GM21717 (cell line): ENCODE data around the gene SON.
"Not testable (repeated sequence)": the region's sequence is repeated elsewhere in the genome, so short reads cannot be mapped to it uniquely, and the experiment has no call there.

ENCODE experiments used
- ATAC-seq: cut with Tn5 transposase; IDR thresholded peaks from one replicate; pipeline ENCODE4 v1.9.1; 2021; ENCODE audit warnings: mild to moderate bottlenecking, moderate library complexity; ENCODE audit not compliant: unreplicated experiment

Gene SON, protein sequence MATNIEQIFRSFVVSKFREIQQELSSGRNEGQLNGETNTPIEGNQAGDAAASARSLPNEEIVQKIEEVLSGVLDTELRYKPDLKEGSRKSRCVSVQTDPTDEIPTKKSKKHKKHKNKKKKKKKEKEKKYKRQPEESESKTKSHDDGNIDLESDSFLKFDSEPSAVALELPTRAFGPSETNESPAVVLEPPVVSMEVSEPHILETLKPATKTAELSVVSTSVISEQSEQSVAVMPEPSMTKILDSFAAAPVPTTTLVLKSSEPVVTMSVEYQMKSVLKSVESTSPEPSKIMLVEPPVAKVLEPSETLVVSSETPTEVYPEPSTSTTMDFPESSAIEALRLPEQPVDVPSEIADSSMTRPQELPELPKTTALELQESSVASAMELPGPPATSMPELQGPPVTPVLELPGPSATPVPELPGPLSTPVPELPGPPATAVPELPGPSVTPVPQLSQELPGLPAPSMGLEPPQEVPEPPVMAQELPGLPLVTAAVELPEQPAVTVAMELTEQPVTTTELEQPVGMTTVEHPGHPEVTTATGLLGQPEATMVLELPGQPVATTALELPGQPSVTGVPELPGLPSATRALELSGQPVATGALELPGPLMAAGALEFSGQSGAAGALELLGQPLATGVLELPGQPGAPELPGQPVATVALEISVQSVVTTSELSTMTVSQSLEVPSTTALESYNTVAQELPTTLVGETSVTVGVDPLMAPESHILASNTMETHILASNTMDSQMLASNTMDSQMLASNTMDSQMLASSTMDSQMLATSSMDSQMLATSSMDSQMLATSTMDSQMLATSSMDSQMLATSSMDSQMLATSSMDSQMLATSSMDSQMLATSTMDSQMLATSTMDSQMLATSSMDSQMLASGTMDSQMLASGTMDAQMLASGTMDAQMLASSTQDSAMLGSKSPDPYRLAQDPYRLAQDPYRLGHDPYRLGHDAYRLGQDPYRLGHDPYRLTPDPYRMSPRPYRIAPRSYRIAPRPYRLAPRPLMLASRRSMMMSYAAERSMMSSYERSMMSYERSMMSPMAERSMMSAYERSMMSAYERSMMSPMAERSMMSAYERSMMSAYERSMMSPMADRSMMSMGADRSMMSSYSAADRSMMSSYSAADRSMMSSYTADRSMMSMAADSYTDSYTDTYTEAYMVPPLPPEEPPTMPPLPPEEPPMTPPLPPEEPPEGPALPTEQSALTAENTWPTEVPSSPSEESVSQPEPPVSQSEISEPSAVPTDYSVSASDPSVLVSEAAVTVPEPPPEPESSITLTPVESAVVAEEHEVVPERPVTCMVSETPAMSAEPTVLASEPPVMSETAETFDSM (N-terminal part only)

DNA sequence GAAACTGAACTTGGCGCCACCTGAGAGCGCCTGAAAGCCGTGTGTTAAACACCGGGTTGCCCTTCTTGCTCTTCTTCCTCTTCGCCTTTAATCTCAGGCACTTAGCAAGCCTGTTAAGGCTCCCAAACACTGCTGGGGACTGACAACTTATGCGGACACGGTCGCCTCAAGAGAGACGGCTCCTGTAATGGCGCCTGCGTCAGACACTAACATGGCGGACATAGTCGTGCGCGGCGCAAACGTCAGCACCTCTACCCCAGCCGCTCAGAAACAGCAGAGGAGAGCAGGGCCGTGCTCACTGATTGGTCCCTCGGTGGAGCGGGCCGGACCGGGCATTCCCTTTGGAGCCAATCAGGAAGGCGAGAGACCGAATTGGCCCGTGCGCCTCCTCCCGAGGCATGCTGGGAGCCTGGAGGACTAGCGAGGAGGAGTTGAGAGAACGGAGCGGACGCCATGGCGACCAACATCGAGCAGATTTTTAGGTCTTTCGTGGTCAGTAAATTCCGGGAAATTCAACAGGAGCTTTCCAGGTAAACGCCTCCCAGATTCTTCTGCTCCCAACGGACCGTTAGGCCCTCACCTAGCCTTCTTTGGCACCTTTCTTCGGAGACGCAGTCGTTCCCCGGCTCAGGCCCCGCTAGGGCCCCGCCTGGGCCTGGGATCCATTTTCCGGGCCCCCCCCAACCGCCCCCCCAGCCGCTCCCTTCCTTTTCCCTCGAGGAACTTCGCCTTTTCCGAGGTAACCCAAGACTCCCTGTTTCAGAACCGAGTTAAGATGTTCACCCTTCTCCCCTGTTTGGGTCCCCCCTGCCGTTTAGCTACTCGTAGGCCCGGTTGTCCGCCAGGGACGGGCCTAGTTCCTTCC is at the start of gene SON:
Gene SON (plus strand): TSS at position 399 of the 865 bp plus-strand sequence. CDS start 55 bp downstream, at position 454.
- ATAC-seq: peak; percentile 94

DNA sequence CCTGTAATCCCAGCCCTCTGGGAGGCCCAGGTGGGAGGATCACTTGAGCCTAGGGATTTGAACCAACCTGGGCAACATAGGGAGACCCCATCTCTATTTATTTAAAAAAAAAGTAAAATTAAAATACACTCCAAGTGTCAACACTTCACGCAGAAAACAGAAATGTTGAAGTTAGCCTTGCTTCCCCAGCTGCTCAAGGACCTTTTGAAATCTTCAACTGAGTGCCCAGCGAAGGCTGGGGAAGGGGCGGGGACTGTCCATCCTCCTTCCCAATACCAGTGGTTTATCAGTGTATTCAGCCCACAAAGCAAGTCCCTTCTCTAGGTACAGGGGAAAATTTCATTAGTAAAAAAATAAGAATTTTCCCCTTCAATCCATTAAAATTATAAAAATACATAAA is 49.1 kb upstream of the SON start:
- no peak for ATAC-seq

DNA sequence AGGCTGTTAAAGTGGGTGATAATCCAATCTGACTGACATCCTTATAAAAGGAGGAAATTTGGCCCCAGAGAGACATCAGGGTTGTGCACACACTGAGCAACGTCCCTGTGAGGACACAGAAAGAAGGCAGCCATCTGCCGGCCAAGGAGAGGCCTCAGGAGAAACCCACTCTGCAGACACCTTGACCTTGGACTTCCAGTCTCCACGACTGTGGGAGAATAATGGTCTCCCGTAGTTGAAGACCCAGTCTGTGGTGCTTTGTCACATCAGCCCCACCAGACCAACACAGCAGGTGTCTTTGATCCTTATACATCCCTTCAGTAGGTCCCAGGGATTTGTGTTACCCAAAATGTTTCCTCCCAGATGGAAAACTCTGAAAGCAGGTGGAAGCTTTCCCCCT is 47.1 kb upstream of the SON start:
- no peak for ATAC-seq

DNA sequence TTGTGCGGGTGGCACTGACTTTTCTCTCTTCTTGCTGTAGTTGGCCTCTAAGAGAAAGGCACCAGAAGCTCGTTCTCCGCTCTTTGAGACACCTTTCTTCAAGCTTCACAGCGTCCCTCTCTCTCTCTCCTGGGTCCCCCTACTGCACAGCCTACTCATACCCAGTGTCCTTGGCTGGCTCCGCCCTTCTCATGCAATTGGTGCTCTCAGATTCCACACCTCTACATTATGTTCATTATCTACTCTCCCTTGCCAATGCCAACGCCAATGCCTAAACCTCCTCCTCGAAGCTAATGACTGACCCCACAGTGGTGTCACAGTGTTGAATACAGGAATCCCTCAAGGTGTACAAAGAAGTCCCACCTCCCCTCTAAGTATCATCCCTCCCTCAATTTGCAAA is 46.5 kb upstream of the SON start:
- no peak for ATAC-seq

DNA sequence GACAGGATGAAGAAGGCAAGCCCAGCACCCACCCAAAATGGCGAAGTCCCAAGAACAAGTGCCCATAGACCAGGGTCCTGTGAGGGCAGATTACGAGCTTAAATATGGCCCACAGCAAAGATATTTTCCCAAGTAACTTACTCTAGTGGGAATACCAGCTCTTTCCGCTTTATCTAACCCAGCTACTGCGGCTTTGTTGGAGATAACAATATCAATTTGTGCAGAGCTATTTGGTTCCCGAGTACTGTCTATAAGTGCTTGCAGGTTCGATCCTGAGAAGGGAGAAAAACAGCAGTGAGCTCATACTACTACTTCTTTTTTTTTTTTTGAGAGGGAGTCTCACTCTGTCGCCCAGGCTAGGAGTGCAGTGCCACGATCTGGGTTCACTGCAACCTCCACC is 37.0 kb upstream of the SON start:
- ATAC-seq: no peak

DNA sequence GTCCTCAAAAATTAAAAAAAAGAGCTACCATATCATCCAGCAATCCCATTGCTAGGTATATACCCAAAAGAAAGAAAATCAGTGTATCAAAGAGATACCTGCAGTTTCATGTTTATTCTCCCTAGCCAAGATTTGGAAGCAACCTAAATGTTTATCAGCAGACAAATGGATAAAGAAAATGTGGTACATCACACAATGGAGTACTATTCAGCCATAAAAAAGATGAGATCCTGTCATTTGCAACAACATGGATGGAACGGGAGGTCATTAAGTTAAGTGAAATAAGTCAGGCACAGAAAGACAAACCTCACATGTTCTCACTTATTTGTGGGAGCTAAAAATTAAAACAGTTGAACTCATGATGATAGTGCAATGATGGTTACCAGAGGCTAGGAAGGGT is 35.8 kb upstream of the SON start:
- not testable (repeated sequence) for ATAC-seq

DNA sequence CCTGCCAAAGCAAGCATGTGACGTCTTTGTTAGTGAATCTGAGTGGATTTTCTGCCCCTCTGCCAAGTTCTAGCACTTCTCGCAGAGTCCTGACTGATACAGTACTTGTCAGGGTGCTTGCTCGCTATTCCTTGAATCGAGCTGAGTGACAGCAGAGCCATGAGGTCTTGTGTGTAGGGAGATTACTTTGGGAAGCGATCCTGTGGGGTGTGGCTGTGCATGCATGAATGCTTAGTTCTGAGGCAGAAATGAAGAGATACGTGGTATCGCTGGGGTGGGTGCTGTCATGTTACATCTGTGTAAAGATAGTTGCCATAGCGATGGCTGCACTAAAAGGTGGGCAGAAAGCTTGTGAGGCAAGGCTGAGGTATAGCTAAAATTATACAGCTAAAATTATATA is 32.0 kb upstream of the SON start:
- no peak for ATAC-seq

DNA sequence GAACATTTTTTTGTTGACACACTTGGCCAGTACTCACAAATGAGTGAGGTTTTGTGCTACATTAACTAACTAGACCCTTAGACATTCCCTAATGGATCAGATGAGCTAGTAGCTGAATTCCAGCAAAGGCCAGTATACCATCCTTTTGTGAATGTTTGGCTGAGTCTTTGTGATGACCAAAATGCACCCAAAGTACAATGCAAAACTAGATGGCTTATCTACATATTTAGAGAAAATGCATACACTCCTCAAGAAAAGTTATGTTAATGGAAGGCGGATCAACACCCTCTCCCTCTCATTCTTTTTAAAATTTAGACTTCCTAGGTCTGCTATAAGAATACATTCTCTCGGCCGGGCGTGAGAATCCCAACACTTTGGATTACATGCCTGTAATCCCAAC is 31.2 kb upstream of the SON start:
- no peak for ATAC-seq

DNA sequence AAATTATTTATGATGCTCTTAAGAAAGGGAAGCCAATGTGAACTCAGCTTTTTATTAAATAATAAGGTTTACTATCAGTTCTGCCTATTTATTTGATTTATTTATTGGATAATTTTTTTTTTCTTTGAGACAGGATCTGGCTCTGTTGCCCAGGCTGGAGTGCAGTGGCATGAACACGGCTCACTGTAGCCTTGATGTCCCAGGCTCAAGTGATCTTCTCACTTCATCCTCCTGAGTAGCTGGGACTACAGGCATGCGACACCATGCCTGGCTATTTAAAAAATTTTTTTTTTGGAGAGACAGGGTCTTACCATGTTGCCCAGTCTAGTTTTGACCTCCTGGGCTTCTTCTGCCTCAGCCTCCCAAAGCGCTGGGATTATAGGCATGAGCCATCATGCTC is 30.4 kb upstream of the SON start:
- no peak for ATAC-seq

DNA sequence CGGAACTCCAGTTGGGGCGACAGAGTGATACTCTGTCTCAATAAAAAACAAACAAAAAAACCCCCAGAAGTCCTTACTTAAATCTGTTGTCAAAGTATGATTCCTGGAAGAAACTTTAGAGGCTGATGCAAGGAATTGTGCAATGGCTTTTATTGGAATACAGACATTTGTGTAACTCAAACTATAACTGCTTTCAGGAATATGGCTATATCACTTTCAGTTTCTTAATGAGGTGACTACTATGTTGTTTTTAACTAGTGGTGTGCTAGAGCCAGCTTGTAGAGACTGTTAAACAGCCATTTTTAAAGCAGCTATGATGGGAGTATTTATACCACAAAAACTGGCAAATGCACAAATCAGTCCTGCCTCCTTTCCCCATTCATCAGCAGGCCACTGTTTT is 28.6 kb upstream of the SON start:
- no peak for ATAC-seq

DNA sequence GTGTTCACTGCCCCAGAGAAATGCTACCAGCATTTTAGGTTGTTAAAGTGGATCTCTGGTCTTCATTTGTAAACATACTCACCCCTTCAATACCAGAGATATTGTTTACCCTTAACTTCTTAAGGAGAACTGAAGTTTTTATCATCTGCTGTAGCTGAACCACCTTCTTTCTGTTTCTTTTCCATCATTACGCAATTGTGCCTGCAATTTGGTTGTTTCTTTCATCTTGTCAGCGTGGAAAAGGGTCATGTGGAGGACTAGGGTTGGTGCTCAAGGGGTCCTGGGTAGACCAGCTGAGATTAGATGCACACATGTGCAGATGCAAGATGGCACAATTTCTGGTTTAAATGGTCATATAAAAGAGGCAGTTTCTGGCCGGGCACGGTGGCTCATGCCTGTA is 23.9 kb upstream of the SON start:
- no peak for ATAC-seq

DNA sequence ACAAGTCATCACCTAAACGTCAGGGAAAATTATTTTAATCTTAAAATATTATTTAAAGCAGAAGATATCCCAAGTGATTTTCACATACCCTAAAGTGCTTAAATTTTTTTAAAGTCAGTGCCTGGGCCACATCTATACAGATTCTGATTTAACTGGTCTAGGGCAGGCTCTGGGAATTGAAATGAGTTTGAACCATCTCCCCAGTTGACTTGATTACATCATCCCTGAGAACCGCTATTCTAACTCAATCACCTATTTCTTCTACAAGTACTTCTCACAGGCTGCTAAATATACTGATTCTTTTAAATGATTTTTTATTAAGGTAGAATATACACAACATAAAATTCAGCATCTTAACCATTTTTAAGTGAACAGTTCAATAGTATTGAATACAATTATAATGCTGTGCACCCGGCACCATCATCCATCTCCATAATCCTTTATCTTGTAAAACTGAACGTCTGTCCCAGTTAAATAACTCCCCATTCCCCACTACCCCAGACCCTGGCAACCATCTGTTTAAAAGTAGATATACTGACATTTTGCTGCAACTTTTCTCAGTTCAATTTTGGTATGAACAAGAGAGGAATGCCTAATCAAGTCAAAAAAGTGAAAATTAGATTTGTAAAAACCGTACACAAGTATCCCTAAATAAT is 20.4 kb upstream of the SON start:
- ATAC-seq: no peak

DNA sequence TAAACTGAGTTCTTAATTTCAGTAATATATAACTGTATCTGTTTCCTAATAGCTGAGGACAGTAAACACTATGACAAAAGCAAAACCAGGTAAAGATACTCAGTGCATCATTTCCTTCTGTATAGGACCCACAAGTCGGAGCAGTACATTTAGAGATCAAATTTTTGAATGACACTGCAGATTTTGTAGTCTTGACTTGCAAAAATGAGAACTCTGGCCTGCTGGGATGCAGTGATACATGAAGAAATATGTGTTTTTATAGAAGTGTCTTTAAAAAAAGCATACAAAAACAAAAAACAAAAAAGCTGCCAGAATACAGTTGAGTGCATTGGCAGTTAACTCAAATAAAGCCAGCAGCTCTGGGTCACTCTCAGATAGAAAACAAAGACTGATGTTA is 19.9 kb upstream of the SON start:
- no peak for ATAC-seq

DNA sequence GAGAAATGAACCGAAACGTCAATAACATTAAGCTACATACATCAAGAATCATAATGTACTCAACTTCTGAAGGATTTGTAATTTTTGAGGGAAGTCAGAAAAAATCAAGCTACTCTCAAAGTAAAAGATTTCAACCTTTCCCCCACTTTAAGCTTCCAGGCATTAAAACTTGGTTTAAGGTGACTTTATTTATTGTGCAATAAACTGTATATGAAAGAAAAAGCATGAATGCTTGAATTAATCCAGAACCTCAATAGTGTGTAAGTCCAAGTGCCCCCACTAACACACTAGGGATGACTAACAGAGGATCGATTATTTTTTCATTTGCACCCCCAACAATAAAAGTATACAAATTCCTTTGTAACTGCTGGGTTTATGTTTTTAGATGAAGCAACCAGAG is 11.8 kb upstream of the SON start:
- ATAC-seq: no peak

DNA sequence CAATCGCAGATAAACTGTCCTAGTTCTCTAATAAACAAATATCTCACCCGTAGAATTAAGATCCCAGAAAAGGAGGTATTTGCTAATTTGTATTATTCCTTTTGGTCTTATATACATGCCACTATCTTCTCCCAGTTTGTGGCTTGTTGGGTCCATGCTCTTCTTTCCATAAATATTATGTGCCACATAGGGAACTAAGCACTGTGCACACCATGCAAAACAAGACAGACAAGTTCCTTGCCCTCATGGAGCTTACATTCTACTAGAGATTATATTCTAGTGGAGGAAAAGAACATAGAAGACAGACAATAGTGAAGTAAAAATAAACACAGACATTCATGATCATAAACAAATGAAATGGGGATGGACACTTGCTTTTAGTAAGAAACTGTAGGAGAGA is 5.6 kb upstream of the SON start:
- no peak for ATAC-seq

DNA sequence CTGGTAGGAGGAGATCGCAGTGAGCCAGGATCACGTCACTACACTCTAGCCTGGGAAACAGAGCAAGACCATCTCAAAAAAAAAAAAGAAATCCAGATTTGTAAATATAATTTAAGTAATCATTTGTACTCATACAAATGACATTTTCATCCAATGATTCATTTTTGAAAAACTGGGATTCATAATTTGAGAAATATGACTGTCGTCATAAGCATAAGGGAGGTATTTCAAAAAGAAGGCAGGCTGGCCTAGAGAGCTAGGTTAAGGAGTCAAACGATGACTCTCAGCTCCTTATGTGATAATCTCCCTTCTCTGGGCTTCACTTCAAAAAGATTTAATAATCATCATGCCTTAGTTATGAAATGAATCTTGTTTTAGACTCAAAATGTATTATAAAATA is 3.2 kb upstream of the SON start:
- ATAC-seq: no peak

DNA sequence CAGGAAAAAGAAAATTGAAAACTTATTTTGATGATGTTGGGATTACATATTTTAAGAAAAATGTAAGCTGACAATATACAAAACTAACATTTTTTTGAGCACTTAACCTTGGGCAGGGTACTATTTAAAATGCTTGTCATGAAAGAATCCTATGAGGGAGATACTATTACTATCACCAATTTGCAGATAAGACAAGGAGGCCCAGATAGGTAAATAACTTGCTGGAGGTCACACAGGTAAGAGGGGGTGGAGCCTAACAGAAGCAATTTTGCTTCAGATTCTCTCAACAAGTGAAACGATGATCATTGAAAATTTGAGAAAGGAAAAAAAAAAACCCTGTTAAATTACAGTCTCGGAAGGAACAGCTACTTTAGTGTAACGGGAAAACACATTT is 2.1 kb upstream of the SON start:
- ATAC-seq: no peak

DNA sequence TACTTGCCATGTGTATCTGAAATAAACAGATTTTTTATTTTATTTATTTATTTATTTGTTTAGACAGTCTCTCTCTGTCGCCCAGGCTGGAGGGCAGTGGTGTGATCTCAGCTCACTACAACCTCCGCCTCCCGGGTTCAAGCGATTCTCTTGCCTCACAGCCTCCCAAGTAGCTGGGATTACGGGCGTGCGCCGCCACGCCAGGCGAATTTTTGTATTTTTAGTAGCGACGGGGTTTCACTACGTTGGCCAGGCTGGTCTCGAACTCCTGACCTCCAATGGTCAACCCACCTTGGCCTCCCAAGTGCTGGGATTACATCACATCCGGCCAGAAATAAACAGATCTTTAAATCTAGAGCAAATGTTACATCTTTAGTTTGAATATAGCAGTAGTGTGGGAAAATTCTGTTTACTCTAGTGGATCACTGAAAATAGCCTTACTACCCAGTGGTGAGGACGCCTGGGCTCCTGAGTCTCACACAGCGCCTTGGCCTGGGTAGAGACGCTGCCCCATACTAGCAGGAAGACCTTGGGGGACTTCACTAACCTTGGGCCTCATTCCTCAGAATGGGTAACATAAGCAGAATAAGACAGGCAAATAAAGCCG is 1.6 kb upstream of the SON start:
- ATAC-seq: no peak
